ENCODE measurements around the gene CRACDL. TPM values are rescaled to one million over a fixed set of nuclear protein-coding genes. Genes with fewer than 3 reads are reported as not detected.

Gene CRACDL
- total and polyA plus RNA-seq, 12 donors, result 0.33 to 3.4 (median 2.1) TPM

DNA sequence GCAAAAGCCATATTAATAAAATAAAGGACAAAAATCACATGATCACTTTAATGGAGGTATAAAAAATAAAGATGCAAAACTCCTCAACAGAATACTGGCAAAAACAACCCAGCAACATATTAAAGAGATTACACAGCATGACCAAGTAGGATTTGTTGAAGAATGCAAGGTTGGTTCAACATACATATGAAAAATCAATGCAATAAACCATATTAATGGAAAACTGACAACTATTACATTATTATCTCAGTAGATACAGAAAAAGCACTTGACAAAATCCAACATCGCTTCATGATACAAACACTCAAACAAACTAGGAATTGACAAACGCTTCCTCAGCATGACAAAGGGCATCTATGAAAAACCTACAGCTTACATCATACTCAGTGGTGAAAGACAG, 76.7 kb downstream of the CRACDL start:
- Histone ChIP-seq H3K4me1 (replicated peaks in 1 of 2) (no peaks in the 10 kb centered on the region), H3K4me3 (no peak overlapping the region), H3K9me3 (replicated peaks in 1 of 3) (peaks cover 0 to 11% (median 7%) of the 10 kb centered on the region in 3 donors), H3K27me3 (no peaks in the 10 kb centered on the region), H3K36me3 (replicated peaks in 1 of 2) (no peaks in the 10 kb centered on the region), H3K27ac (no peak overlapping the region)
- intact Hi-C loops (cut with DNase I), result no loop called here
- no peak for DNase-seq
- TF ChIP-seq, protein P1, sequence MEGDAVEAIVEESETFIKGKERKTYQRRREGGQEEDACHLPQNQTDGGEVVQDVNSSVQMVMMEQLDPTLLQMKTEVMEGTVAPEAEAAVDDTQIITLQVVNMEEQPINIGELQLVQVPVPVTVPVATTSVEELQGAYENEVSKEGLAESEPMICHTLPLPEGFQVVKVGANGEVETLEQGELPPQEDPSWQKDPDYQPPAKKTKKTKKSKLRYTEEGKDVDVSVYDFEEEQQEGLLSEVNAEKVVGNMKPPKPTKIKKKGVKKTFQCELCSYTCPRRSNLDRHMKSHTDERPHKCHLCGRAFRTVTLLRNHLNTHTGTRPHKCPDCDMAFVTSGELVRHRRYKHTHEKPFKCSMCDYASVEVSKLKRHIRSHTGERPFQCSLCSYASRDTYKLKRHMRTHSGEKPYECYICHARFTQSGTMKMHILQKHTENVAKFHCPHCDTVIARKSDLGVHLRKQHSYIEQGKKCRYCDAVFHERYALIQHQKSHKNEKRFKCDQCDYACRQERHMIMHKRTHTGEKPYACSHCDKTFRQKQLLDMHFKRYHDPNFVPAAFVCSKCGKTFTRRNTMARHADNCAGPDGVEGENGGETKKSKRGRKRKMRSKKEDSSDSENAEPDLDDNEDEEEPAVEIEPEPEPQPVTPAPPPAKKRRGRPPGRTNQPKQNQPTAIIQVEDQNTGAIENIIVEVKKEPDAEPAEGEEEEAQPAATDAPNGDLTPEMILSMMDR (IDR thresholded peaks at IDR 0.05), result no peak
- TF ChIP-seq POLR2A (IDR thresholded peaks at IDR 0.05), result no peak
- WGBS, 4 donors, result 85 to 87% (median 87%) methylated on average over 2 of the region's 2 CpGs

- Histone ChIP-seq H3K9me3 (replicated peaks in 1 of 3) (peaks cover 0 to 11% (median 7%) of the 10 kb centered on the region in 3 donors), H3K36me3 (replicated peaks in 1 of 2) (no peaks in the 10 kb centered on the region), H3K27ac (no peak overlapping the region), H3K27me3 (no peaks in the 10 kb centered on the region), H3K4me3 (no peak overlapping the region), H3K4me1 (replicated peaks in 1 of 2) (no peaks in the 10 kb centered on the region)
- TF ChIP-seq POLR2A (IDR thresholded peaks at IDR 0.05), result no peak
- TF ChIP-seq, protein P1 (IDR thresholded peaks at IDR 0.05), result no peak
- intact Hi-C loops (cut with DNase I), result no loop called here
- no peak for DNase-seq
- 38 to 60% (median 44%) methylated on average over 1 of the region's 1 CpG for WGBS, 4 donors
These were observed 79.0 kb downstream of the CRACDL start for GRCh38 chr2:98857001-98857400.

DNA sequence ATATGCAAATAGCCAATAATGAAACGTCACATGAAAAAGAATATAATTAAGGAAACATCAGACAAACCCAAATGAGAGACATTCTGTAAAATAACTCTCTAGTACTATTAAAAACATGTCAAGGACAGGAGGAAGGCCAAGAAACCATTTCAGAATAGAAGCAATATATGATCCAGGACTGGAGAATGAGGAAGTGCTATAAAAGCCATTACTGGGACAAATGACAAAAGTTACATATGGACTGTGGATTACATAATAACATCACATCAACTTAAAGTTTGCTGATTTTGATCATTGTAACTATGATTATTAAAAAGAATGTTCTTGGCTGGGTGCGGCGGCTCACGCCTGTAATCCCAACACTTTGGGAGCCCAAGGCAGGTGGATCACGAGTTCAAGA, 81.3 kb downstream of the CRACDL start:
- no peak overlapping the region for H3K4me3 ChIP-seq
- H3K27me3 ChIP-seq, result peaks cover 7% of the 10 kb centered on the region
- TF ChIP-seq, protein P1 (IDR thresholded peaks at IDR 0.05), result no peak
- no peak for TF ChIP-seq POLR2A (IDR thresholded peaks at IDR 0.05)
- H3K27ac ChIP-seq, result no peak overlapping the region
- H3K36me3 ChIP-seq (replicated peaks in 1 of 2), result no peaks in the 10 kb centered on the region
- no peak for DNase-seq
- WGBS, 4 donors, result 92 to 95% (median 93%) methylated on average over 5 of the region's 5 CpGs
- no peaks in the 10 kb centered on the region for H3K4me1 ChIP-seq (replicated peaks in 1 of 2)
- peaks cover 0 to 11% (median 7%) of the 10 kb centered on the region in 3 donors for H3K9me3 ChIP-seq (replicated peaks in 1 of 3)
- intact Hi-C loops (cut with DNase I), result no loop called here

- 57 to 72% (median 68%) methylated on average over 2 of the region's 2 CpGs for WGBS, 4 donors
- intact Hi-C loops (cut with DNase I), result no loop called here
These were observed 83.1 kb downstream of the CRACDL start for GRCh38 chr2:98852932-98853331.

More at GRCh38 chr2:98852932-98853331, 83.1 kb downstream of the CRACDL start:
- DNase-seq, result no peak
- Histone ChIP-seq H3K27ac (no peak overlapping the region), H3K27me3 (peaks cover 7% of the 10 kb centered on the region), H3K9me3 (replicated peaks in 1 of 3) (peaks cover 0 to 6% (median 0%) of the 10 kb centered on the region in 3 donors), H3K4me1 (replicated peaks in 1 of 2) (no peaks in the 10 kb centered on the region), H3K36me3 (replicated peaks in 1 of 2) (no peaks in the 10 kb centered on the region), H3K4me3 (no peak overlapping the region)
- TF ChIP-seq, protein P1 (IDR thresholded peaks at IDR 0.05), result no peak
- no peak for TF ChIP-seq POLR2A (IDR thresholded peaks at IDR 0.05)

All from adrenal gland (tissue), 12 donors.